Skeletal muscle satellite cell (primary cell): ENCODE results near the gene TSPEAR.

ENCODE experiments used
- H3K27me3 ChIP-seq: 2 replicates; pipeline ENCODE4 v1.7.0; 2013; ENCODE audit warnings: low read length; ENCODE audit not compliant: control insufficient read depth, insufficient read depth
- H3K36me3 ChIP-seq: 2 replicates; pipeline ENCODE4 v1.7.0; 2013; ENCODE audit warnings: mild to moderate bottlenecking, control low read depth, low read length; ENCODE audit not compliant: insufficient read depth
- H3K4me1 ChIP-seq: 2 replicates; pipeline ENCODE4 v1.7.0; 2013; ENCODE audit warnings: low read length; ENCODE audit not compliant: control insufficient read depth, insufficient read depth
- H3K4me2 ChIP-seq: 2 replicates; pipeline ENCODE4 v1.7.0; 2013; ENCODE audit warnings: mild to moderate bottlenecking, low read length
- H3K4me3 ChIP-seq: 2 replicates; pipeline ENCODE4 v1.7.0; 2013; ENCODE audit warnings: low read length
- H3K9ac ChIP-seq: 2 replicates; pipeline ENCODE4 v1.7.0; 2013; ENCODE audit warnings: mild to moderate bottlenecking, low read depth, low read length, moderate library complexity
- H3K9me3 ChIP-seq: replicated peaks from 2 replicates; pipeline ENCODE4 v1.7.0; 2013; ENCODE audit warnings: mild to moderate bottlenecking, control low read depth, low read length

TSPEAR gene

DNA sequence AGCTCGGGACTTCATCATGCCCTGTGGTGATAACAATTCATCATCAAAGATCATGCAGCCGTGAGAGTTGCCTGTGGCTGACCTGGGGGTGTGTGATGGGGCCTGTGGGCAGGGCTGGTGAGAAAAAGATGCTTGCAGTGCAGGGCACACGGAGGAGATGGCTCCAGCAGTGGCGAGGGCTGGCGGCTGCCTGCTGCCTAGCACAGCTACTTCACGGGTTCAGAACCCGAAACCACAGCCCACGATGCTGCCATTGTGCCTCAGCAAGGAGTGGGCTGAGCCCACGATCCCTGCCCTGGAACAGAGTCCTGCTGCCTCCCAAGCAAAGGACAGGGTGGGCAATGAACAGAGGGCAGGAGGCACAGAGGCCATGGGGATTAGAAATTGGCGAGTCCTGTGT lies 85.1 kb downstream of the TSPEAR start:
- no peak overlapping the region for H3K4me2 ChIP-seq
- H3K36me3 ChIP-seq = no peaks in the 10 kb centered on the region
- no peak overlapping the region for H3K9ac ChIP-seq
- no peaks in the 10 kb centered on the region for H3K4me1 ChIP-seq
- peaks cover 18% of the 10 kb centered on the region for H3K27me3 ChIP-seq
- H3K4me3 ChIP-seq = no peak overlapping the region
- peaks cover 6% of the 10 kb centered on the region for H3K9me3 ChIP-seq

- Histone ChIP-seq H3K9me3 (peaks cover 6% of the 10 kb centered on the region), H3K4me1 (no peaks in the 10 kb centered on the region), H3K4me3 (no peak overlapping the region), H3K27me3 (peaks cover 18% of the 10 kb centered on the region), H3K9ac (no peak overlapping the region), H3K36me3 (no peaks in the 10 kb centered on the region), H3K4me2 (no peak overlapping the region)
These were observed 85.6 kb downstream of the TSPEAR start for GRCh38 chr21:44625756-44626155.

GRCh38 chr21:44623575-44623974 lies 87.8 kb downstream of the TSPEAR start:
- H3K4me3 ChIP-seq = no peak overlapping the region
- no peak overlapping the region for H3K4me2 ChIP-seq
- no peak overlapping the region for H3K9ac ChIP-seq
- H3K27me3 ChIP-seq = peaks cover 13% of the 10 kb centered on the region
- peaks cover 6% of the 10 kb centered on the region for H3K9me3 ChIP-seq
- H3K36me3 ChIP-seq = no peaks in the 10 kb centered on the region
- no peaks in the 10 kb centered on the region for H3K4me1 ChIP-seq

GRCh38 chr21:44619886-44620285 lies 91.5 kb downstream of the TSPEAR start:
- Histone ChIP-seq H3K27me3 (peaks cover 24% of the 10 kb centered on the region), H3K9ac (no peak overlapping the region), H3K4me2 (no peak overlapping the region), H3K4me3 (no peak overlapping the region), H3K4me1 (no peaks in the 10 kb centered on the region), H3K9me3 (peaks cover 6% of the 10 kb centered on the region), H3K36me3 (no peaks in the 10 kb centered on the region)

GRCh38 chr21:44618909-44619308 lies 92.5 kb downstream of the TSPEAR start:
- no peak overlapping the region for H3K9ac ChIP-seq
- H3K4me1 ChIP-seq = no peaks in the 10 kb centered on the region
- H3K4me3 ChIP-seq = no peak overlapping the region
- peaks cover 24% of the 10 kb centered on the region for H3K27me3 ChIP-seq
- peaks cover 6% of the 10 kb centered on the region for H3K9me3 ChIP-seq
- H3K36me3 ChIP-seq = no peaks in the 10 kb centered on the region
- no peak overlapping the region for H3K4me2 ChIP-seq

- Histone ChIP-seq H3K9ac (no peak overlapping the region), H3K4me3 (no peak overlapping the region), H3K36me3 (no peaks in the 10 kb centered on the region), H3K27me3 (peaks cover 24% of the 10 kb centered on the region), H3K4me2 (no peak overlapping the region), H3K9me3 (peaks cover 6% of the 10 kb centered on the region), H3K4me1 (no peaks in the 10 kb centered on the region)
These were observed 92.9 kb downstream of the TSPEAR start for GRCh38 chr21:44618504-44618903.

DNA sequence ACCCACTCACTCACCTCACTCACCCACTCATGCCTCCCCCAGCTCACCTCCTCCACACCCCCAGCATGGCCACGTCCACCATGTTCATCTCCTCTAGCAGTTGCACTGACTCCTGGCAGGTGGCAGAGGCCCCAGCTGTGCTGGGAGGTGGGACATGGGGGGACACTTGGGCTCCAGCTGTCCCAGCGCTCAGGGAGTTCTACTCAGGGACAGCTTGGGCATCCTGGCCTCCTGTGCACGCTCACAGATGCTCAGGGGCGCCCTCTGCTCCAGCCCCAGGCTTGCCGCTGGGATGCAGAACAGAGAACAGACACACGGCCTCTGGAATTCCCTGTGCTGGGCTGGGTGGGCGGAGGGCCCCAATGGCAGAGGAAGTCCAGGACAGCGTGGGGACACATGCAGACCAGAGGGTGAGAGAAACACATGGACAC lies 94.3 kb downstream of the TSPEAR start:
- Histone ChIP-seq H3K4me2 (no peak overlapping the region), H3K27me3 (peaks cover 24% of the 10 kb centered on the region), H3K9me3 (no peaks in the 10 kb centered on the region), H3K4me1 (no peaks in the 10 kb centered on the region), H3K9ac (no peak overlapping the region), H3K4me3 (no peak overlapping the region), H3K36me3 (no peaks in the 10 kb centered on the region)

- peaks cover 28% of the 10 kb centered on the region for H3K27me3 ChIP-seq
- H3K9me3 ChIP-seq = peaks cover 2% of the 10 kb centered on the region
- H3K4me2 ChIP-seq = no peak overlapping the region
- no peak overlapping the region for H3K9ac ChIP-seq
- H3K36me3 ChIP-seq = no peaks in the 10 kb centered on the region
- no peak overlapping the region for H3K4me3 ChIP-seq
- no peaks in the 10 kb centered on the region for H3K4me1 ChIP-seq
These were observed 94.8 kb downstream of the TSPEAR start for GRCh38 chr21:44616591-44616926.

DNA sequence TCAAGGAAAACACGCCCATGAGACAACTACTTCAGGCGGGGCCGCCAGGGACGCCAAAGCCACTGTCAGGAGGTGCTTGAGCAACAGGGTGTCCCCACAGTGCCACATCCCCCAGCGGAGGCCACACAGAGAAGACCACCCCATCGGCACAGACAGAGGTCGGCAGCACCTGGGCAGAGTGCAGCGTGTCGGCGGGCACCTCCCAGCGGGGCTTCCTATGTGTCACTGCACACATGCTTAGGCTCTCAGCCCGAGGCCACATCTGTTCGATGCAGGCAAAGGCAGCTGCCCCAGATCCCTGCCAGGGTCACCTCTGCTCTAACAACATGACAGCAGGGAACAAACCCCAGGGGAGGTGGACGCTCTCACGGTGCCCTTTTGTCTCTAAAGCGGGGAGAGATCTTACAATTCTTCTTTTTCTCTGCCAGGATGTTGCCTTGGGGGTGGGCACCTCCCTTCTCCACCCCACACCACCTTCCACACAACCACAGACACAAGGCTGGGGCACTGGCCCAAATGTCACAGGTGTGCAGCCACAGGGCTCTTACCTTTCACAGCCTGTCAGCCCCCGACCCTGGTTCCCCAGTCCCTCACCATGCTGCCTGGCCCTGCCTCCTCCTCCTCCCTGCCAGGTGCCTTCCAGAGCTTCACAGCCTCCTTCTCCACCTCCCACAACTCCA lies 95.3 kb downstream of the TSPEAR start:
- Histone ChIP-seq H3K27me3 (peaks cover 29% of the 10 kb centered on the region), H3K4me1 (no peaks in the 10 kb centered on the region), H3K9me3 (peaks cover 3% of the 10 kb centered on the region), H3K4me2 (no peak overlapping the region), H3K4me3 (no peak overlapping the region), H3K9ac (no peak overlapping the region), H3K36me3 (no peaks in the 10 kb centered on the region)

DNA sequence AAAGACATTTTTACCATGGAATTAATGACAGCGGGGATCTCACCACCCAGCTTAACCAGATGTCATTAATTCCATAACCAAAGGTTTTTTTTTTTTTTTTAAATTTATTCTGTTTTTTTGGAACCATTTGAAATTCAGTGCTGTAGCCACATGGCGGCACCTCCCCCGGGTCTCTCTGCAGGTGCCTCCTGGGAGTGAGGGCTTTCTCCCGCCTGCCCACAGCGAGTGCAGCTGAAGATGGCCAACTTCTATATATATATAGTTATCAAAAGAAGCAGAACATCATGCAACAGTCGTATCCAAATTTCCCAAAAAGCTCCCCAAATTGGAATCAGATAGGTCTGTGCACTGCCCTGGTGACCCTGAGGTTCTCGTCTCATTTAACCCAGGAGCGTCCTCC lies 95.9 kb downstream of the TSPEAR start:
- H3K4me3 ChIP-seq = no peak overlapping the region
- peaks cover 29% of the 10 kb centered on the region for H3K27me3 ChIP-seq
- H3K4me2 ChIP-seq = no peak overlapping the region
- H3K4me1 ChIP-seq = no peaks in the 10 kb centered on the region
- no peaks in the 10 kb centered on the region for H3K36me3 ChIP-seq
- no peak overlapping the region for H3K9ac ChIP-seq
- peaks cover 3% of the 10 kb centered on the region for H3K9me3 ChIP-seq

- Histone ChIP-seq H3K4me2 (no peak overlapping the region), H3K36me3 (no peaks in the 10 kb centered on the region), H3K9ac (no peak overlapping the region), H3K9me3 (peaks cover 3% of the 10 kb centered on the region), H3K4me1 (no peaks in the 10 kb centered on the region), H3K27me3 (peaks cover 29% of the 10 kb centered on the region), H3K4me3 (no peak overlapping the region)
These were observed 96.4 kb downstream of the TSPEAR start for GRCh38 chr21:44614961-44615391.

- peaks cover 3% of the 10 kb centered on the region for H3K9me3 ChIP-seq
- no peak overlapping the region for H3K4me2 ChIP-seq
- H3K4me3 ChIP-seq = no peak overlapping the region
- no peak overlapping the region for H3K9ac ChIP-seq
- H3K27me3 ChIP-seq = peaks cover 29% of the 10 kb centered on the region
- H3K4me1 ChIP-seq = no peaks in the 10 kb centered on the region
- no peaks in the 10 kb centered on the region for H3K36me3 ChIP-seq
These were observed 97.2 kb downstream of the TSPEAR start for GRCh38 chr21:44614161-44614631.
